HCT116 (cell line): ENCODE measurements around the gene PTMS. TPM values are rescaled to one million over a fixed set of nuclear protein-coding genes. Genes with fewer than 3 reads are reported as not detected.

Experiments used
- ATAC-seq: fragments of 200-7000 bp; cut with Tn5 transposase; 2 replicates; pipeline ENCODE4 v1.9.1; 2020; ENCODE audit warnings: mild to moderate bottlenecking, moderate library complexity
- BruUV-seq: library from RNA; stranded (reverse); fragments of 400-500 nt; replicated peaks from 2 replicates; lab custom pipeline; 2021; lab: Mats Ljungman, UMichigan
- CTCF ChIA-PET: fragments of 300-600 bp; sonication (Branson Sonifier 250); formaldehyde crosslinking; loops from one replicate; lab custom pipeline; 2021; ENCODE audit warnings: antibody characterized with exemption; lab: Charles Lee
- POLR2A ChIA-PET: fragments of 300-600, 350-600 bp; sonication (Branson Sonifier 250); formaldehyde crosslinking; loops from one replicate; lab custom pipeline; 2021; ENCODE audit warnings: antibody characterized with exemption; lab: Charles Lee
- RAD21 ChIA-PET, 2 experiments: fragments of 300-600 bp; sonication (Branson Sonifier 250); formaldehyde crosslinking; loops; one replicate each; lab custom pipeline; 2023; ENCODE audit warnings: low total read pairs in 2 of 2; ENCODE audit not compliant: uncharacterized antibody in 2 of 2, unreplicated experiment in 2 of 2, low non-redundant PET in 1 of 2; lab: Charles Lee
- DNase-seq: peaks from one replicate; pipeline ENCODE4 v3.0.0-alpha.2; 2010; ENCODE audit warnings: low read depth, low spot score
- H2AFZ ChIP-seq: fragments of 200-600 bp; shearing (Covaris generic), sonication (generic); 2 replicates; pipeline ENCODE4 v1.6.1; 2017; ENCODE audit warnings: low read depth, mixed run types, mixed read lengths, antibody characterized with exemption, low read length; ENCODE audit not compliant: poor library complexity, severe bottlenecking
- H3K27ac ChIP-seq: 2 replicates; pipeline ENCODE4 v1.5.1; 2012; ENCODE audit warnings: low read depth, low read length
- H3K27me3 ChIP-seq: fragments of 200-600 bp; sonication (generic); 2 replicates; pipeline ENCODE4 v1.6.1; 2016; ENCODE audit warnings: mixed run types, low read length, mixed read lengths; ENCODE audit not compliant: insufficient read depth
- H3K36me3 ChIP-seq, 2 experiments: fragments of 200-500 bp in 1 of 2; fragments of 200-600 bp in 1 of 2; sonication (Bioruptor generic) in 1 of 2; sonication (generic) in 1 of 2; 2 replicates each; pipeline versions ENCODE4 v1.5.1 to v1.6.1; 2014 to 2016; ENCODE audit warnings: low read length in 2 of 2, inconsistent platforms in 1 of 2, mixed read lengths in 1 of 2, mixed run types in 1 of 2; ENCODE audit not compliant: insufficient read depth in 2 of 2, control insufficient read depth in 1 of 2
- H3K4me1 ChIP-seq, 2 experiments: fragments of 200-600 bp in 1 of 2; sonication (generic) in 1 of 2; 2 replicates each; pipeline versions ENCODE4 v1.5.1 to v1.6.1; 2012 to 2017; ENCODE audit warnings: low read length in 2 of 2, inconsistent platforms in 1 of 2, mild to moderate bottlenecking in 1 of 2, mixed read lengths in 1 of 2, mixed run types in 1 of 2, moderate library complexity in 1 of 2; ENCODE audit not compliant: insufficient read depth in 2 of 2, control insufficient read depth in 1 of 2
- H3K4me2 ChIP-seq: fragments of 200-600 bp; sonication (generic); 2 replicates; pipeline ENCODE4 v1.6.1; 2017; ENCODE audit warnings: mixed run types, low read length, mixed read lengths
- H3K4me3 ChIP-seq, 2 experiments: fragments of 200-600 bp in 1 of 2; sonication (generic) in 1 of 2; replicated peaks in 1 of 2; 2 replicates each; pipeline ENCODE4 v1.5.1; 2011 to 2016; ENCODE audit warnings: low read length in 2 of 2, control low read depth in 1 of 2, low read depth in 1 of 2, mild to moderate bottlenecking in 1 of 2, mixed read lengths in 1 of 2, mixed run types in 1 of 2
- H3K79me2 ChIP-seq: fragments of 200-600 bp; sonication (generic); 2 replicates; pipeline ENCODE4 v1.6.1; 2017; ENCODE audit warnings: mild to moderate bottlenecking, mixed run types, low read length, moderate library complexity, mixed read lengths; ENCODE audit not compliant: insufficient read depth
- H3K9ac ChIP-seq: fragments of 200-600 bp; sonication (generic); 2 replicates; pipeline ENCODE4 v1.6.1; 2016; ENCODE audit warnings: low read length, mixed read lengths
- H3K9me2 ChIP-seq: fragments of 200-600 bp; sonication (generic), shearing (Covaris generic); 2 replicates; pipeline ENCODE4 v1.6.1; 2017; ENCODE audit warnings: mixed run types, mild to moderate bottlenecking, moderate library complexity; ENCODE audit not compliant: insufficient read depth
- H3K9me3 ChIP-seq, 2 experiments: fragments of 200-500 bp in 1 of 2; fragments of 200-600 bp in 1 of 2; sonication (Bioruptor generic) in 1 of 2; sonication (generic) in 1 of 2; 2 replicates each; pipeline ENCODE4 v1.6.1; 2014 to 2017; ENCODE audit warnings: low read length in 2 of 2, mixed read lengths in 2 of 2, inconsistent platforms in 1 of 2, low read depth in 1 of 2, mild to moderate bottlenecking in 1 of 2, mixed run types in 1 of 2, moderate library complexity in 1 of 2; ENCODE audit not compliant: control insufficient read depth in 1 of 2, insufficient read depth in 1 of 2
- H4K20me1 ChIP-seq: fragments of 200-600 bp; sonication (generic), shearing (Covaris generic); 2 replicates; pipeline ENCODE4 v1.6.1; 2017; ENCODE audit warnings: mixed run types, mild to moderate bottlenecking, moderate library complexity; ENCODE audit not compliant: insufficient read depth
- CBX3 ChIP-seq: IDR thresholded peaks from 2 replicates; pipeline ENCODE4 v1.6.1; 2012; ENCODE audit warnings: low read depth
- CEBPB ChIP-seq: IDR thresholded peaks from 2 replicates; pipeline ENCODE4 v1.6.1; 2012; ENCODE audit warnings: low read depth
- CTCF ChIP-seq, 3 experiments: fragments of 200-600 bp in 1 of 3; sonication (generic) in 1 of 3; IDR thresholded peaks in 2 of 3; conservative IDR thresholded peaks in 1 of 3; 2 replicates each; pipeline ENCODE4 v1.5.1; 2012 to 2017; ENCODE audit warnings: low read depth in 2 of 3, low read length in 2 of 3, antibody characterized with exemption in 1 of 3, borderline replicate concordance in 1 of 3, control low read depth in 1 of 3, mild to moderate bottlenecking in 1 of 3, mixed read lengths in 1 of 3, mixed run types in 1 of 3, moderate library complexity in 1 of 3; ENCODE audit not compliant: insufficient read depth in 1 of 3
- EGR1 ChIP-seq: IDR thresholded peaks from 2 replicates; pipeline ENCODE4 v1.6.1; 2012; ENCODE audit warnings: low read depth
- EZH2 ChIP-seq: fragments of 200-600 bp; sonication (generic); IDR thresholded peaks from 2 replicates; pipeline ENCODE4 v1.6.1; 2017; ENCODE audit warnings: antibody characterized with exemption, mixed run types
- EZH2phosphoT487 ChIP-seq: fragments of 200-600 bp; IDR thresholded peaks from 2 replicates; pipeline ENCODE4 v1.6.1; 2018; ENCODE audit warnings: antibody characterized with exemption, borderline replicate concordance
- FOSL1 ChIP-seq: IDR thresholded peaks from 2 replicates; pipeline ENCODE4 v1.6.1; 2012; ENCODE audit warnings: low read depth
- MAX ChIP-seq: IDR thresholded peaks from 2 replicates; pipeline ENCODE4 v1.6.1; 2012
- POLR2A ChIP-seq: IDR thresholded peaks from 2 replicates; pipeline ENCODE4 v1.7.0; 2011; ENCODE audit warnings: borderline replicate concordance; ENCODE audit not compliant: insufficient read depth, insufficient read length; ENCODE audit errors: extremely low read depth
- POLR2AphosphoS5 ChIP-seq: IDR thresholded peaks from 2 replicates; pipeline ENCODE4 v1.6.1; 2011; ENCODE audit warnings: mild to moderate bottlenecking, low read depth, low read length, moderate library complexity
- RAD21 ChIP-seq: IDR thresholded peaks from 2 replicates; pipeline ENCODE4 v1.6.1; 2012; ENCODE audit warnings: low read depth, mild to moderate bottlenecking
- SIN3A ChIP-seq: IDR thresholded peaks from 2 replicates; pipeline ENCODE4 v1.6.1; 2012; ENCODE audit warnings: low read depth
- SP1 ChIP-seq: IDR thresholded peaks from 2 replicates; pipeline ENCODE4 v1.6.1; 2012; ENCODE audit warnings: low read depth
- SRF ChIP-seq: IDR thresholded peaks from 2 replicates; pipeline ENCODE4 v1.6.1; 2012; ENCODE audit warnings: low read depth
- TCF7L2 ChIP-seq: IDR thresholded peaks from 2 replicates; pipeline ENCODE4 v1.7.0; 2011; ENCODE audit warnings: borderline replicate concordance, inconsistent platforms; ENCODE audit not compliant: insufficient read depth, insufficient read length; ENCODE audit errors: extremely low read depth
- ZFX ChIP-seq: fragments of 450-650 bp; IDR thresholded peaks from 2 replicates; pipeline ENCODE4 v1.6.1; 2017
- ZNF274 ChIP-seq: fragments of 200-500 bp; sonication (Bioruptor generic); IDR thresholded peaks from 2 replicates; pipeline ENCODE4 v1.6.1; 2014; ENCODE audit warnings: mild to moderate bottlenecking, low read depth, low read length, inconsistent platforms
- intact Hi-C: fragments of 100-400 bp; cut with micrococcal nuclease; formaldehyde crosslinking; loops from 2 replicates; pipeline ENCODE4 v1.10.0; 2022
- total RNA-seq: library from RNA; stranded (reverse); gene quantifications from one replicate; pipeline ENCODE4 v1.2.1, GENCODE V29; 2021; ENCODE audit not compliant: unreplicated experiment

The PTMS gene
- total RNA-seq, 1 experiment from 2014 or later = 494 TPM

GRCh38 chr12:6783828-6784227 is 17.7 kb downstream of the PTMS start:
- ChIA-PET CTCF (interaction anchor here (0.9 to 1.8 kb wide), 3 partner anchors 13 to 30 kb away, joined by 3 to 6 read pairs (median 5); partner anchors contain the start of genes MLF2 and PTMS), POLR2A (interaction anchor here (0.7 kb wide), 1 partner anchor 37 kb away, joined by 3 read pairs; no protein-coding TSS in a partner anchor), RAD21 (no interaction called here)
- intact Hi-C loops = no loop called here
- no peak for TF ChIP-seq MAX
- TF ChIP-seq CEBPB = no peak
- TF ChIP-seq SRF = no peak
- TF ChIP-seq EZH2 = no peak
- no peak for TF ChIP-seq EZH2phosphoT487
- no peak for TF ChIP-seq CBX3
- no peak for TF ChIP-seq ZFX
- TF ChIP-seq SP1 = no peak
- no peak for TF ChIP-seq EGR1
- Histone ChIP-seq H3K9ac (no peak overlapping the region), H3K36me3 (no peaks in the 10 kb centered on the region), H3K9me2 (no peaks in the 10 kb centered on the region), H3K27ac (no peak overlapping the region), H4K20me1 (no peaks in the 10 kb centered on the region), H3K79me2 (no peaks in the 10 kb centered on the region), H3K4me1 (peaks cover 5 to 19% of the 10 kb centered on the region in 2 experiments; a peak in 3 of 4 replicates), H2AFZ (no peak overlapping the region), H3K9me3 (no peaks in the 10 kb centered on the region), H3K4me3 (no peak overlapping the region), H3K27me3 (no peaks in the 10 kb centered on the region), H3K4me2 (no peak overlapping the region)
- DNase-seq (no peak), ATAC-seq (no peak)
- BruUV-seq = no TSS peak

- ChIA-PET POLR2A (interaction anchor here (0.7 kb wide), 1 partner anchor 38 kb away, joined by 3 read pairs; no protein-coding TSS in a partner anchor), RAD21 (no interaction called here)
- Histone ChIP-seq H3K27ac (no peak overlapping the region), H3K27me3 (no peaks in the 10 kb centered on the region), H3K4me3 (no peak overlapping the region), H3K79me2 (no peaks in the 10 kb centered on the region), H3K4me2 (peak overlapping the region; percentile 33), H3K9ac (no peak overlapping the region), H3K4me1 (peaks cover 1 to 14% of the 10 kb centered on the region in 2 experiments; a peak in 3 of 4 replicates), H4K20me1 (no peaks in the 10 kb centered on the region), H3K9me3 (no peaks in the 10 kb centered on the region)
- intact Hi-C loops = no loop called here
- no peak for DNase-seq
- TF ChIP-seq SIN3A (no peak), RAD21 (no peak), ZNF274 (no peak), TCF7L2 (no peak), EZH2 (no peak), POLR2AphosphoS5 (no peak), FOSL1 (no peak), SP1 (no peak), POLR2A (no peak), SRF (no peak), CTCF (IDR thresholded peaks at IDR 0.05 in 2 of 3, conservative IDR thresholded peaks at IDR 0.05 in 1 of 3; ENCODE audit: borderline replicate concordance in 1 of 3, insufficient read depth in 1 of 3, low read depth in 2 of 3, low read length in 2 of 3) (no peak), EGR1 (no peak), CBX3 (no peak), ZFX (no peak), MAX (no peak)
- TF ChIP-seq, all 23 proteins: peak for 0
- BruUV-seq = no TSS peak
- H3K36me3 ChIP-seq = no peaks in the 10 kb centered on the region
- H2AFZ ChIP-seq = no peak overlapping the region
- no peaks in the 10 kb centered on the region for H3K9me2 ChIP-seq
- peak; percentile 34; the same call in 1 of the 2 replicates for ATAC-seq
- CTCF ChIA-PET = interaction anchor here (0.9 to 1.8 kb wide), 3 partner anchors 13 to 31 kb away, joined by 3 to 6 read pairs (median 5); partner anchors contain the start of genes MLF2 and PTMS
These were observed 18.1 kb downstream of the PTMS start for GRCh38 chr12:6784296-6784695.
